Left lung (tissue), 10 donors: ENCODE data around the gene MICU2. TPM values are rescaled to one million over a fixed set of nuclear protein-coding genes. Genes with fewer than 3 reads are reported as not detected.

Source experiments
- ATAC-seq: fragments of 200-7000 bp; cut with Tn5 transposase; one replicate; pipeline ENCODE4 v1.9.1; 2020; ENCODE audit warnings: moderate library complexity
- DNase-seq, 4 donors: peaks; one replicate each; pipeline ENCODE4 v3.0.0-alpha.2; 2013 to 2020
- H3K27ac ChIP-seq, 2 donors: fragments of 200-600 bp; sonication (generic) in 1 of 2; one replicate each; pipeline versions ENCODE4 v1.5.0 to v1.8.0; 2020 to 2021
- H3K27me3 ChIP-seq, 2 donors: fragments of 200-600 bp; sonication (generic) in 1 of 2; one replicate each; pipeline versions ENCODE4 v1.5.0 to v1.8.0; 2020 to 2021
- H3K36me3 ChIP-seq, 2 donors: fragments of 200-600 bp; sonication (generic) in 1 of 2; one replicate each; pipeline versions ENCODE4 v1.5.0 to v1.8.0; 2020 to 2021
- H3K4me1 ChIP-seq, 2 donors: fragments of 200-600 bp; one replicate each; pipeline ENCODE4 v1.8.0; 2021
- H3K4me3 ChIP-seq, 2 donors: fragments of 200-600 bp; sonication (generic) in 1 of 2; one replicate each; pipeline versions ENCODE4 v1.5.0 to v1.8.0; 2020 to 2021; ENCODE audit warnings: mild to moderate bottlenecking in 1 of 2
- H3K9me3 ChIP-seq, 2 donors: fragments of 200-600 bp; sonication (generic) in 1 of 2; one replicate each; pipeline versions ENCODE4 v1.5.0 to v1.8.0; 2020 to 2021
- intact Hi-C, 2 donors: fragments of 100-400 bp; cut with DNase I; formaldehyde crosslinking; loops; one replicate each; pipeline versions ENCODE4 v1.11.2 to v1.14.2; 2022
- polyA plus RNA-seq, 6 donors: library from polyadenylated mRNA; unstranded; fragments of 120-200 nt; gene quantifications; one replicate each; pipeline ENCODE4 v1.2.1, GENCODE V29; 2013; ENCODE audit not compliant: insufficient read length in 6 of 6
- total RNA-seq, 2 donors: library from RNA; stranded (reverse); fragmentation: NEBNext Ultra II Directional; extraction: Animal tissue kit (Norgen Biotek cat#: 25700); gene quantifications; one replicate each; pipeline ENCODE4 v1.2.1, GENCODE V29; 2021
- TF ChIP-seq, protein P1 (sequence below), 2 donors: fragments of 200-600 bp; sonication (generic) in 1 of 2; IDR thresholded peaks; one replicate each; pipeline versions ENCODE4 v1.5.0 to v1.8.0; 2021; ENCODE audit warnings: antibody characterized with exemption in 2 of 2
- donor health status: DM: no; HTN: yes; CAD: no.
- donor health status: DM: no; HTN: no; CAD: no.

Gene MICU2
- total and polyA plus RNA-seq, 8 donors, result 32.4 to 96.7 (median 76.4) TPM

DNA sequence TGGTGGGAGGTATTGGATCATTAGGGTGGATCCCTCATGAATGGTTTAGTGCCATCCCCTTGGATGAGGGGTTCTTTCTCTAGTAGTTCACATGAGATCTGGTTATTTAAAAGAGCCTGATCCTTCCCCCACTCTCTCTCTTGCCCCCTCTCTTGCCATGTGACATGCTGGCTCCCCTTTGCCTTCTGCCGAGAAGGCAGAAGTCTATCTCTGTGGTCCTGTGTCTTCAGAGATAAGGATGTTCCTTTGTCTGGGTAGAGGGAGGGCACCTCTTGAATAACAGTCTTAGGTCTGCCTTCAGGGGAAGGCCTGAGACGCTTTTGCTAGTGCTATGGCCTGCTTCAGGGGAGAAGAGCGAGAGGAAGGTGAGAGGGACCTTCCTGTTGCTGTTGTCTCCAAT, 142.8 kb downstream of the MICU2 start:
- Histone ChIP-seq H3K4me3 (no peak overlapping the region), H3K4me1 (peaks cover 5 to 19% of the 10 kb centered on the region in 2 donors), H3K9me3 (no peaks in the 10 kb centered on the region), H3K36me3 (no peaks in the 10 kb centered on the region), H3K27ac (no peak overlapping the region), H3K27me3 (no peaks in the 10 kb centered on the region)
- DNase-seq (no peak), ATAC-seq (no peak)
- intact Hi-C loops, result no loop called here
- TF ChIP-seq, protein P1, sequence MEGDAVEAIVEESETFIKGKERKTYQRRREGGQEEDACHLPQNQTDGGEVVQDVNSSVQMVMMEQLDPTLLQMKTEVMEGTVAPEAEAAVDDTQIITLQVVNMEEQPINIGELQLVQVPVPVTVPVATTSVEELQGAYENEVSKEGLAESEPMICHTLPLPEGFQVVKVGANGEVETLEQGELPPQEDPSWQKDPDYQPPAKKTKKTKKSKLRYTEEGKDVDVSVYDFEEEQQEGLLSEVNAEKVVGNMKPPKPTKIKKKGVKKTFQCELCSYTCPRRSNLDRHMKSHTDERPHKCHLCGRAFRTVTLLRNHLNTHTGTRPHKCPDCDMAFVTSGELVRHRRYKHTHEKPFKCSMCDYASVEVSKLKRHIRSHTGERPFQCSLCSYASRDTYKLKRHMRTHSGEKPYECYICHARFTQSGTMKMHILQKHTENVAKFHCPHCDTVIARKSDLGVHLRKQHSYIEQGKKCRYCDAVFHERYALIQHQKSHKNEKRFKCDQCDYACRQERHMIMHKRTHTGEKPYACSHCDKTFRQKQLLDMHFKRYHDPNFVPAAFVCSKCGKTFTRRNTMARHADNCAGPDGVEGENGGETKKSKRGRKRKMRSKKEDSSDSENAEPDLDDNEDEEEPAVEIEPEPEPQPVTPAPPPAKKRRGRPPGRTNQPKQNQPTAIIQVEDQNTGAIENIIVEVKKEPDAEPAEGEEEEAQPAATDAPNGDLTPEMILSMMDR (IDR thresholded peaks at IDR 0.05), result no peak

GRCh38 chr13:21458813-21459701, 144.9 kb downstream of the MICU2 start, which contains the start of gene ZDHHC20:
Gene ZDHHC20 (minus strand): TSS chr13:21459303. CDS start chr13:21459171, 132 bp downstream.
- TF ChIP-seq, protein P1 (IDR thresholded peaks at IDR 0.05), result no peak
- peak; percentile 77 to 98 (median 92) for DNase-seq
- intact Hi-C loops, result no loop called here
- H3K9me3 ChIP-seq, result no peaks in the 10 kb centered on the region
- ATAC-seq, result peak; percentile 94
- H3K4me1 ChIP-seq, result peaks cover 5 to 32% of the 10 kb centered on the region in 2 donors
- H3K27ac ChIP-seq, result peak within 1 kb of the TSS; percentile 94 to 98
- no peaks in the 10 kb centered on the region for H3K27me3 ChIP-seq
- H3K4me3 ChIP-seq, result peak within 1 kb of the TSS; percentile 78 to 99
- H3K36me3 ChIP-seq, result no peaks in the 10 kb centered on the region

DNA sequence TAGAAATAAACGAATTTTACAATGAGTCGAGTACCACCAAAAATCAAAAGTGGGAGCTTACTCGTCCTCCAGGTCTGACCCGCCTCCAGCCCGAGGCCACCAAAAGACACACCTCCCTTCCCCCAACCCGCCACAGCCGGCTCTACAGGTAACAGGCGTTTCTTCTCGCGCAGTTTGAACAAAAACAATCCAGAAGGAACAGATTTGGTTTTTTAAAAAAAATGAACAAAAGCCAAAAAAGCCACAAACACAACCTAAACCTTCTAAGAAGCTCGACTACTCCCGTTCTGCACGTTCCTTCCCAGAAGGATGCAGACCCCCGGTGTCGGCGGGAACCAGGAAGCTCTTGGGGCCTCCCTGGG, 145.5 kb downstream of the MICU2 start:
- Histone ChIP-seq H3K27me3 (no peaks in the 10 kb centered on the region), H3K9me3 (no peaks in the 10 kb centered on the region), H3K4me1 (peaks cover 5 to 38% of the 10 kb centered on the region in 2 donors), H3K36me3 (no peaks in the 10 kb centered on the region), H3K4me3 (peak overlapping the region; percentile 78 to 99), H3K27ac (peak overlapping the region; percentile 94 to 98)
- ATAC-seq (peak; percentile 70), DNase-seq (peak in 3 of 4 donors; percentile 47 to 87 (median 75))
- intact Hi-C loops, result no loop called here
- TF ChIP-seq, protein P1 (IDR thresholded peaks at IDR 0.05), result no peak

DNA sequence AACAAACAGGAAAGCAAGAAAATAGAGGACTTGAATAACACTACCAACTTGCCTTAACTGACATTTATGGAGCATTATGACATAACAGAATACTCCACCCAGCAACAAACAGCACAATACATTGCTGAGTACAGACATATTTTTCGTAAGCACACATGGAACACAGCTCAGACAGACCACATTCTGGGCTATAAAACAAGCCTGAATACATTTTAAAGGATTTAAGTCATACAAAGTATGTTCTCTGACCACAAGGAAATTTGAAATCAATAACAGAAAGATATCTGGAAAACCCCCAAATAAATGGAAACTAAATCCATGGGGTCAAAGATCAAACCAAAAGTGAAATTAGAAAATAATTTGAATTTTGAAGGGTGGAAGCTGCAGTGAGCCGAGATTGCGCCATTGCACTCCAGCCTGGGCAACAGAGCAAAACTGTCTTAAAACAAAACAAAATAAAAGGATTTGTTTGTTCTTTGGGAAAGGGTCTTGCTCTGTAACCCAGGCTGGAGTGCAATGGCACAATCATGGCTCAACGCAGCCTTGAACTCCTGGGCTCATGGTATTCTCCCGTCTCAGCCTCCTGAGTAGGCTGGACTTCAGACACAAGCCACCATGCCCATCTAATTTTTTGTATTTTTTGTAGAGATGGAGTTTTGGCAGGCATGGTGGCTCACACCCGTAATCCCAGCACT, 150.4 kb downstream of the MICU2 start:
- intact Hi-C loops, result no loop called here
- no peak overlapping the region for H3K4me3 ChIP-seq
- H3K4me1 ChIP-seq, result peaks cover 5 to 80% of the 10 kb centered on the region in 2 donors
- peak; percentile 52 for ATAC-seq
- peak overlapping the region in 1 of 2 donors; percentile 50 for H3K27ac ChIP-seq
- TF ChIP-seq, protein P1 (IDR thresholded peaks at IDR 0.05), result no peak
- DNase-seq, result no peak
- no peaks in the 10 kb centered on the region for H3K9me3 ChIP-seq
- H3K36me3 ChIP-seq, result no peaks in the 10 kb centered on the region
- H3K27me3 ChIP-seq, result no peaks in the 10 kb centered on the region

DNA sequence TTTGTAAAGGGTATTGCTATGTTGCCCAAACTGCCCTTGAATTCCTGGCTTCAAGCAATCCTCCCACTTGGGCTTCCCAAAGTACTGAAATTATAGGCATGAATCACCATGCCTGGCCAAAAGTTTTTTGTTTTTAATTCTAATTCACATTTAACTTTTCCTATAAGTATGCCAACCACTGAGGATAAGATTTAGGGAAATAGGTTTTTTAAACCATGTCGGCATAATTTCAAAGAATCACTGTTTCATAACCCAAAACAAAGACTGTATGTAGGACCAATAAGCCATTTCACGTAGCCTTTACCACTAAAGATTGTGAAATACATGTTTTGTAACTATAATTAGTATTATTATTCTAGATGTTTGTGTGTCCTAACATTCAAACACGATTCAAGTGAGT, 153.0 kb downstream of the MICU2 start:
- ATAC-seq, result no peak
- Histone ChIP-seq H3K9me3 (no peaks in the 10 kb centered on the region), H3K4me1 (peaks cover 0 to 70% of the 10 kb centered on the region in 2 donors), H3K27me3 (no peaks in the 10 kb centered on the region), H3K4me3 (no peak overlapping the region), H3K27ac (peak overlapping the region in 1 of 2 donors; percentile 61), H3K36me3 (no peaks in the 10 kb centered on the region)
- TF ChIP-seq, protein P1 (IDR thresholded peaks at IDR 0.05), result no peak
- intact Hi-C loops, result no loop called here
- no peak for DNase-seq
